G401.6 (cell line): ENCODE measurements around the gene PDXP.
"Not testable (repeated sequence)": the region's sequence is repeated elsewhere in the genome, so short reads cannot be mapped to it uniquely, and the experiment has no call there.

ENCODE experiments used
- FAIRE-seq: peaks from 2 replicates; lab custom pipeline; 2012; peaks lifted over from hg19 to GRCh38; lab: Jason Lieb, UNC

The PDXP gene, protein sequence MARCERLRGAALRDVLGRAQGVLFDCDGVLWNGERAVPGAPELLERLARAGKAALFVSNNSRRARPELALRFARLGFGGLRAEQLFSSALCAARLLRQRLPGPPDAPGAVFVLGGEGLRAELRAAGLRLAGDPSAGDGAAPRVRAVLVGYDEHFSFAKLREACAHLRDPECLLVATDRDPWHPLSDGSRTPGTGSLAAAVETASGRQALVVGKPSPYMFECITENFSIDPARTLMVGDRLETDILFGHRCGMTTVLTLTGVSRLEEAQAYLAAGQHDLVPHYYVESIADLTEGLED

DNA sequence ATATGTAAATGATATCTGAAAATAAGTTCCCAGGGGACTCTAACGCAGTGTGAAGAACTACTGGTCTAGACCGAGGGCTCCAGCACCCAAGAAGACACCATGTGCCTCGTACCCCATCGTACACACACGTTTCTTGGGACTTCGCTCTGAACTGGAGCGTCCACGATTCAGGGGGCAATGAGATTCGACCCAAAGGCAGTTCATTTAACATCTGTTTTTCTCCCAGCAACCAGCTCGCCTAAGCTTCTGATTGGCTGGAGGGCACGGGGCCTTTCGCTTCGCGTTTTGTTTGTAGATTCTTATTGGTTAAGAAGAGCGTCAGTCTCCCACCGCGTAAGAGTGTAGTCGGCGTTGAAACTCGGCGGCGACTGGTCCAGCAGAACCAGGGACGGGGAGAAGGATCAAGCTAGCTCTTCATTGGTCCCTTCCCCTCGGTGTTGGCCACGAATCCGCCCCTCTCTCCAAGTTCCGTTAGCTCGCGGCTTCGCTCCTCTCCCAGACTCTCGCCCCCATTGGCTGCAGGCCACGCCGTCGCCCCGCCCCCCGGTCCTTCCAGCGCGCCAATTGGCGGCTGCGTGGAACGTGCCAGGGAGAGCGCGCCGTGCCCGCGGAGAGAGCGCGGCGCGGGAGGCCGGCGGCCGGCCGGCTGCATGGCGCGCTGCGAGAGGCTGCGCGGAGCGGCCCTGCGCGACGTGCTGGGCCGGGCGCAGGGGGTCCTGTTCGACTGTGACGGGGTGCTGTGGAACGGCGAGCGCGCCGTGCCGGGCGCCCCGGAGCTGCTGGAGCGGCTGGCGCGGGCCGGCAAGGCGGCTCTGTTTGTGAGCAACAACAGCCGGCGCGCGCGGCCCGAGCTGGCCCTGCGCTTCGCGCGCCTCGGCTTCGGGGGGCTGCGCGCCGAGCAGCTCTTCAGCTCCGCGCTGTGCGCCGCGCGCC is at the start of gene PDXP:
Gene PDXP (plus strand): TSS at position 591 of the 933 bp plus-strand sequence. CDS start 60 bp downstream, at position 651.
- peak; percentile 99 for FAIRE-seq

DNA sequence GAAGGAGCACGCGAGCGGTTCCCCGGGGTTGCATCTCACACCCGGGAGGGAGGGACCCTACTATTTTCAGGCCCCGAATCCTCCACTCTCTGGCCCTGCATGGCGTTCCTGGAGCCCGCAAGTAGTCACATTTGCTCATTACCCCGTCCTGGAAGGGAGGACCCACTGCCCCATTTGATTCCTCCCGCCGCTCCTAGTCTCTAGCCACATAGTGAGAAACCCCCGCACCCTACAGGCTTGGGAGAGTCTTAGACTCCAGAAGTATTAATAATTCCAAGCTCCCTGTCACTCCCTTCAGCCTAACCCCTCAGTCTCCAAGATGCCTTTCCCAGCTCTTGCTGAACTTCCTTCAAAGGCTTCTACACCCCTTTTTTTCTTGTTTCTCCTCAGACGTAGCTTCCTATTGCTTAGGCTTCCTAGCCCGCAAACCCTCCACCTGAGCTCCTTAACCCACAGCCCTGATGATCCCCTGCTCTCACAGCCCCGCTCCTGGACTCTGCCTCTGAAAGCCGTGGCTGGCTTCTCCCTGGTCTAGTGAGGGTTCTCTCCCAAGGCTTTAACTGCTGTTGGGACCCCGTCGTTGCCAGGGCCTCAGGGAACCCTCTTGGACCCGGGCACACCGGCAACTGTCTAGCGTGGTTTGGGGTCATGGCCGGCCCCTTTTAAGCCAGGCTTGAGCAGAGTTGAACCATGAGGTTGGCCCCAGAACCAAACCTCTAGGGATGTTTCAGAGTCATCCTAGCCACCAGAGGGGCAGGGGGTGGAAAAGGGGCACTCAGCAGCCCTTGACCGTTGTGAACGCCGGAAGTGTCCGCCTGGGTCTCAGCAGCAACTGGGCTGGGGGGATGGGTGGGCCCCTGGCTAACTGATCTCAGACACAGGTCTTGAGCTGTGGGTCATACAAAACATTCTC is 49.0 kb upstream of the PDXP start:
- FAIRE-seq = no peak

DNA sequence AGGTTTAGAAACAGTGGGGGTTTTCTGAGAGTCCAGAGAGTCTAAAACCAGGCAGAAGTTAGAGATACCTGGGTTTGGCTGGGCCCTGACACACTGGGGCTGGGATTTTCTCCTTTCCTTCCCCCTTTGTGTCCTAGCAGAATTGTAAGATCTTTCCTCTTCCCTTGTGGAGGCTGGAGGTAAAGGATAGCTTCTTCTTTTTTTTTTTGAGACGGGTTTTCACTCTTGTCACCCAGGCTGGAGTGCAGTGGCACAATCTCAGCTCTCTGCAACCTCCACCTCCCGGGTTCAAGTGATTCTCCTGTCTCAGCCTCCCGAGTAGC is 48.4 kb upstream of the PDXP start:
- FAIRE-seq = not testable (repeated sequence)

DNA sequence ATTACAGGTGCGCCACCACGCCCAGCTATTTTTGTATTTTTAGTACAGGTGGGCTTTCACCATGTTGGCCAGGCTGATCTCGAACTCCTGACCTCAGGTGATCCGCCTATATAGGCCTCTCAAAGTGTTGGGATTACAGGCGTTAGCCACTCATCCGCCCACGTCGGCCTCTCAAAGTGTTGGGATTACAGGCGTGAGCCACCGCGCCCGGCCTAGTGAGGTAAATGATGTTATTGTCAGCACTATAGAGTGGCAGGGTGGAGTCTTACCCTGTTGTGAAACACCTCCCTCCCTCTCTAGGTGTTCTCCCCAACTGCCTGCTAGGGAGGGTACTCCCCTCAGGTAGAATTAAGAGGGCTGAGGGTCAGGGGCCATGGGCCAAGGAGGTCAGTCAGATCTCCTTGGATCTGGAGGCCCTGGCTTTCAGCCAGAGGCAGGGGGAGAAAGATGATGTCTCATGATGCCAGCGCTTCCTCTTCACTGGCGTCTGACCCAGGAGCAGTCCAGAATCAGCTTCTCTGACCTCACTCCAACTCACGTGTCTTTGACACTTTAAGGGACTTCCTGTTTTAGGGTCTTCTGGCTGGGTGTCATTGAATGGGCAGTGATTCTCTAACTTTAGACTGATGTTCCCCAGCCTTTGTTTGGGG is 47.9 kb upstream of the PDXP start:
- no peak for FAIRE-seq

DNA sequence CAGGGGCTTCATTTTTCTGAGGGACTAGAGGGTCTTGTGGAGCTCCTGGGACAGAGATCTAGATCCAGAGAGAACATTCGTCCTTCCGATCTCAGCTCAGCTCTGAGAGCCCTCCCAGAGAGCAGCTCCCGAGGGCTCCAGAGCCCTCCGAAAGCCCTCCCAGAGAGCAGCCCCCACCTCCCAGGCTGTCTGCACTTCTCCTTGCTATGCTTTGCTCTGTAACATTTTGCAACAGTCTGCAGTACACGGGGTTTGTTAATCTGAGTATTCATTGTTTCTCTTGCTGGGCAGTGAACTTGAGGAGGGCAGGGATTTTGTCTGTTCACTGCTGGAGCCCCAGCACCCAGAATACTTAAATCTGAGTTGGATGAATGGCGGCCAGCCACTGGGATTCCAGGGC is 47.3 kb upstream of the PDXP start:
- FAIRE-seq = no peak

DNA sequence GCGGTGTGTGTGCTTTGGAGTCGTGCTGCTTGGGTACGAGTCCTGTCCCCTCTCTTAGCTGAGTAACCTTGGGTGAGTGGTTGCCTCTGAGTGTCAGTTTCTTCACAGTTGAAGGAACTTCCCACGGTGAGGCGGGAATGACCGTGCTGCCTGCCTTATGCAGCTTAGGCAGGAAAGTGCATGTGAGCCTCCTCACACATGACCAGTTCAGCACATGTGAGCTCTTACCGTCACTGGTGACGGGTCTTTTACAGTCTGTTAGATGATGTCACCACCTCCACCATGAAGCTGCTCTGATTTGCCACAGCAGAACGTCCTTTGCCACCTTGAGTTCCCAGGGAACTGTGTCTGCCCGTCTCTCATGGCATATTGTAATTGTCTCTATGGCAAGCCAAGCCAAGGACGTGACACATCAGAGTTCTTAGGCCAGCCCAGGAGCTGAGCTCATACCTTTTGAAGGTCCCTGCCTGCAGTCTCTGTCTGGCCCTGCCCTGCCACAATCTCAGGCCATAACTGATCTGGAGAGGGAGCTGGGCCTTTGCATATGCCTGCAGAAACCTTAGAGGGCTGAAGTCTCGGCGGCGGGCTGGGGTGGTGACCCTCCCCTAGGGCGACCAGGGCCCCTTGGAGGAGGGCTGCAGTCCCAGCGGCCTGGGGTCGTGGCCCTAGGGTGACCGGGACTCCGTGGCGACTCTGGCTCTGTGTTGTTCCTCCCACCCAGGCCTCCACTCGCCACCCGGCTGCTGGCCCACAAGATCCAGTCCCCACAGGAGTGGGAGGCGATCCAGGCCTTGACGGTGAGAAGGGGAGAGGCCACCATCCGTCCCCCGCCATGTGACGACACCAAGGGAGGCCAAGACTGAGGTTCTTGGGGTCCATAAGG is 42.1 kb upstream of the PDXP start:
- FAIRE-seq = no peak

DNA sequence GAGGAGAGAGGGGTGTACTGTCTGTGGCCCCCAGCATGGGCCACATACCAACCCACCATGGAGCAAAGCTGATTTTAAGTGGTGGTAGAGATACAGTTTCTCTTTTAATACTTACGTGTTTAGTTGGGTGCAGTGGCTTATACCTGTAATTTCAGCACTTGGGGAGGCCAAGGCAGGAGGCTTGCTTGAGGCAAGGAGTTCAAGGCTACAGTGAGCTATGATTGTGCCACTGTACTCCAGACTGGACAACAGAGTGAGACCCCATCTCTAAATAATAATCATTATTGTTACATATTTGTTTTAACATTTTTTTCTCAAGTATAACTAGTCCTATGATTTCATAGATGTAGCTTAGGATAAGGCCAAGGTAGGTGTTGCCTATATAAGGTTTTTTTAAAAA is 41.1 kb upstream of the PDXP start:
- no peak for FAIRE-seq

DNA sequence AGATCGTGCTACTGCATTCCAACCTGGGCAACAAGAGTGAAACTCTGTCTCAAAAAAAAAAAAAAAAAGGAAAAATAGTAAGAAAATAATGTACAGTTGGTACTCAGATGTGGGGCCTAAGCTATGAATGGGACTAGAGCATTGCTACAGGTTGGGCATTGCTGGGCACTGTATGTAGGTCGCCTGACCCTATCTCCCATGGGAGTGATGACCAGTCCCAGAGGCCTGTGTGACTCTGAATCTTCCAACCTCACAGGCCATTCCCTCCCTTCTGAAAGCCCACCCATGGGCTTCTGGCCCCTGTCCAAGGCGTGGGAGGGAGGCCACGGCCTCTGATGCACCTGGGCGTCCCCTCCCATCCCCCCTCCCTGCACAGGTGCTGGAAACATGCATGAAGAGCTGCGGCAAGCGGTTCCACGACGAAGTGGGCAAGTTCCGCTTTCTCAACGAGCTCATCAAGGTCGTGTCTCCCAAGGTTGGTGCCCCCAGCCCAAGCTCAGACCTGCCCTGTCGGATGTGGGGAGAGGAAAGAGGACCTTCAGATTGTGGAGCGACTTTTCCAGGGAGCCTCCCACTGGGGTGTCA is 40.4 kb upstream of the PDXP start:
- FAIRE-seq = no peak

DNA sequence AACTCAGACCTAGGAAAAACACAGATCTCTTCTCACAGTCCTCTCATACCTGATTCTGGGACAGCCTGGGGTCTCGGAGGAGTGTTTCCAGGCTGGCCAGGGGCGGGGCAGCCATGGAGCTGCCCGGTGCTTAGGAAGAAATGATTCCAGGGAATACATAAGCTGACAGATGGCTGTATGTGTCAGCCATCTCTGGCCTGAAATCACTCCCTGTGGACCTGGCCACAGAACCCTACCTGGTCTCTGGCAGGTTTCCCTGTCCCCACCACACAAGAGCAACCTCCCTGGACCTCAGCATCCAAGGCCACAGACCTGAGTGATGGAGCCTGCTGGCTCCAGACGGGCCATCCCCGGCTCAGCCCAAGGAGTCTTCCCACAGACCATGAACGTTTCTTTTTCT is 39.8 kb upstream of the PDXP start:
- no peak for FAIRE-seq

DNA sequence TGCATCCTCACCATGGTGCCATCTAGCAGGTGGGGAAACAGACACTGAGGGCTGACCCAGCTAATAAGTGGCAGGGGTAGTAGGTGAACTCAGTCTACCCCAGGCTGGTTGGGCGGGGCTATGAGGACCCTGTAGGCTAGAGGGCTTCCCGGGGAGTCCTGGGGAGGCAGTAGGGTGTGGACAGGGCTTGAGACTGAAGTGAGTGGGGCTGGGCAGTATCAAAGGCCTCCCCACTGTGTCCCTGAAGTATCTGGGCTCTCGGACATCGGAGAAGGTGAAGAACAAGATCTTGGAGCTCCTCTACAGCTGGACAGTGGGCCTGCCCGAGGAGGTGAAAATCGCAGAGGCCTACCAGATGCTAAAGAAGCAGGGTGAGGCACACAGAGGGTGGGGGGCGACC is 38.5 kb upstream of the PDXP start:
- no peak for FAIRE-seq

DNA sequence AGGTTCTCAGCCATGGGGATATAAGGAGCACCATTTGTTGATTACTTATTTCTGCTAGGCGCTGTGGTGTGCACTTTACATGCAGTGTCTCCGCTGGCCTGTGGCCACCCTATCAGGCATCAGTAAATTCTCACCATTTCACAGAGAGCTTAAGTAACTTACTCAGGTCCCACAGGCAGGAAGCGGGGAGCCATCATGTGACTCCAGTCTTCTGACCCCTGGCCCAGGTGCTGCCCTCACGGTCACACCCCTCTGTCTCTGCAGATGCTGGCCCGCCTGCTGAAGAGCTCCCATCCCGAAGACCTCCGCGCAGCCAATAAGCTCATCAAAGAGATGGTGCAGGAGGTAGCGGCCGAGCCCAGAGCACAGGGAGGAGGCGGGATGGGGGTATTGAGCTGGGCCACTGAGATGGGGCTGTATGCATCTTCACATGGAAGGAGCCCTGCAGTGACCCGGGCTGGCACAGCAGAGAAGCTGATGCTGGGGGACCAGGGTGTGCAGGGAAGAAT is 37.1 kb upstream of the PDXP start:
- no peak for FAIRE-seq

DNA sequence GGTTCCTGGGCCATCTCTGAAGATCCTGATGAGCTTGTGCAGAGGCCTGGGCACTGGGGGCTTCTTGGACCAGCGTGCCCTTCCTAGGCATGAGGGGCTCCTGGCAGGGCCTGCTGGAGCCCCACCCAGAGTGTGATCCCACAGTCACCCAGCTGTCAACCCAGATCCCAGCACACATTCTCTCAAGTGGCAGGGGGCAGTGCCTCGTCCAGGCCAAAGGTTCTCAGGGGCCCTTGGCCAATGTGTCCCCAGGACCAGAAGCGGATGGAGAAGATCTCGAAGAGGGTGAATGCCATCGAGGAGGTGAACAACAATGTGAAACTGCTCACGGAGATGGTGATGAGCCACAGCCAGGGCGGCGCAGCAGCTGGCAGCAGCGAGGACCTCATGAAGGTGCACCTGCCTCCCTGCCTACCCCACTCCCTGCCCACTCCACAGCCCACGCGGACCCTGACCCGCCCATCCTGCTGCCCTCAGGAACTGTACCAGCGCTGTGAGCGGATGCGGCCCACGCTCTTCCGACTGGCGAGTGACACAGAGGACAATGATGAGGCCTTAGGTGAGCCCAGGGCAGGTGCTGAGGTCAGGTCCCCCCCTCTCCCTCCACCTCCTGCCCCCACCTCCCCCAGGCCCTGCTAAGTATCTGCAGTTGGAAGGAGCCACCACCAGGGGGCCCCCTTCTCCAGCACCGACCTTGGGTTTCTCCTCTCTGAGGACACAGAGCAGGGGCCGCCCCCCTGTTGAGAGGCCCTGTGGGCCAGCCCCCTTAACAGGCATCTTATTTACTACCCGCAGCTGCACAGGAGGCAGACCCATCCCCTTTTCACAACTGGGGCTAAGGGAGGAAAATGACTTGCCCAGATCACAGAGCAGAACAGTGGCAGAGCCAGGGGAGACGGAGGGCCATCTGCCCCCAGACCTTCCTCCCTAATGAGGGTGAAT is 35.2 kb upstream of the PDXP start:
- FAIRE-seq = no peak

DNA sequence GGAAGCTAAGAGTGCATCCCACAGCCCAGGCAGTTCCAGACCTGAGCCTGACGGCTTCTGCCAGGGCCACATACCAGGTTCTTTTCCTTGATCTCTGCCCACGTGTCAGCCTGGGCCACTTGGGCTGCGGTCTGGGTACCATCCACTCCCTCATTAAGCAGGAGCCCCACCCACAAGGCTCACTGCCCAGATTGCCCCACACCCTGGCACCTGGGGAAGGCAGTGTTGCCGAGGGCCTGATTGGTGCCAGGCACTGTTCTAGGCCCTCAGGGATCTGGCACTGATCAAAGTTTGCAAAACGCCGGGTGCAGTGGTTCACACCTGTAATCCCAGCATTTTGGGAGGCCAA is 34.5 kb upstream of the PDXP start:
- no peak for FAIRE-seq

DNA sequence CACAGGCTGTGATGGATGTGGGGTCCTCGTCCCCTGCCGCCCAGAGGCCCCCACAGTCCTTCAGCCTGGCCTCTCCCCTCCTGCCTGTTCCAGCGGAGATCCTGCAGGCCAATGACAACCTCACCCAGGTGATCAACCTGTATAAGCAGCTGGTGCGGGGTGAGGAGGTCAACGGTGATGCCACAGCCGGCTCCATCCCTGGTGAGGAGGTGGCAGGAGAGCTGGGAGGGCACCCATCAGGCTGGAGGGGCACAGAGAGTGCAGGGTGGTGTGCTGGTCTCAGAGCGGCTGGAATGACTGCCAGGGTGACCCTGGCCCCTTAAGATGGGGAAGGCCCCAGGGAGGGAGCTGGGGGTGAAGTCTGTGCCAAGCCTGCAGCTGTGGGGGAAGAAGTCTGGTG is 33.6 kb upstream of the PDXP start:
- no peak for FAIRE-seq

DNA sequence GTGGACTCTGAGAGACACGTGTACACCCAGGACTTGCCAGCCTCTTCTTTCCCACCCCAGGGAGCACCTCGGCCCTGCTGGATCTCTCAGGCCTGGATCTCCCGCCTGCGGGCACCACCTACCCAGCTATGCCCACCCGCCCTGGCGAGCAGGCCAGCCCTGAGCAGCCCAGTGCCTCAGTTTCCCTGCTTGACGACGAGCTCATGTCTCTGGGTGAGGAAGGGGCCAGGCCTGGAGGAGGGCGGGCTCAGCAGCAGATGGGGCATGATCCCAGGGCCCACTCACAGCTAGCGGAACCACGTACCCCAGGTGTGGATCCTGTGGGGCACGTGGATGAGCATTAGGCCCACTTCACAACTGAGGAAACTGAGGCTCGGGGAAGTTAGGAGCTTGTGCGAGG is 32.8 kb upstream of the PDXP start:
- FAIRE-seq = no peak

DNA sequence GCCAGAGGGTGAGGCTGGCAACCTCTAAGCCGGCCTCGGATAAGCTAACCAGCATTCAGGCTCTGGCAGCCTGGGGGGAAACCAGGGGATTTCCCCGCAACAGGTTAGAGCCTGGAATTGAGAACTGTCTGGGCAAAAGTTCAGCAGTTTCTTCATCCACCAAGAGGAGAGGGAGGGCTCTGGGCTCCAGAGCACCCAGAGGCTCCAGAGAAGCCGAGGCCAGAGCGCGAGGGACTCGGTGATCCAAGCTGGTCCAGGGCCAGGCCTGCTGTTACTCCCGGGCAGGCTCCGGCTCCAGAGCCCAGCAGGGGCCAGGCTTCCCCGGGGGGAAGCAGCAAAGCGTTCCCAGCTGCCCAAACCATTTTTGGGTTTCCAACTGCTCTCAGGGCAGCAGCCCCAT is 32.4 kb upstream of the PDXP start:
- FAIRE-seq = no peak

DNA sequence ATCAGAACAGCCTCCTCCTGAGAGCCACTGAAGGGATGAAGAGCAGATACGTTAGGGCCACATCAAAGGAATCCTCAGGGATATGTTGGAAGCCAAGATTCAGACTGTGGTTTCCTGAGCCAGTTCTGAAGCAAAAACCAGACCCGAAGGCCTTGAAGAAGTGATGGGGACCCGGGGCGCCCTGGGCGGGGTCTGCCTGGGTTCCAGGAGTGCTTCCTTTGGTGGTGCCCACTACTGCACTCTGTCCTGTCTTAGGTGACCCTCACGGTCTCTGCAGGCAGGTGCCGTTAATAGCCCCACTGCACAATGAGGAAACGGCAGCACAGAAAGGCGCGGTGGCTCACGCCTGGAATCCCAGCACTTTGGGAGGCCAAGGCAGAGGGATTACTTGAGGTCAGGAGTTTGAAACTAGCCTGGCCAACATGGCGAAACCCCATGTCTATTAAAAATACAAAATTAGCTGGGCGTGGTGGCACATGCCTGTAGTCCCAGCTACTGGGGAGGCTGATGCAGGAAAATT is 31.9 kb upstream of the PDXP start:
- no peak for FAIRE-seq

DNA sequence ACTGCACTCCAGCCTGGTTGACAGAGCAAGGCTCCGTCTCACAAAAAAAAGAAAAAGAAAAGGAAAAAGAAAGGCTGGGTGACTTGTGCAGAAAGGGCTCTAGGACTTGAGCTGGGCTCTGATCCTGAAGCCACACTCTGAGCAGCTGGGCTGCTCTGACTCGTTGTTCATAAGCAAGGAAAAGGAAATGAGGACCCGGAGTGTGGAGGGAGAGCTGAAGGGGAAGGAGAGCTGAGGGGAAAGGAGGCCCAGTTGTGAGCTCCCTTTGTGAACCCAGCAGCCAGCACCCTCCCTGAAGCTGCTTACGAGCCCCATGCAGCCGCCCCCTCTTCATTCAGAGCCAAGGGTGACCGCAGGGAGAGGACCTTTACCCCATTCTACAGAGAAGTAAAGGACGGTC is 31.4 kb upstream of the PDXP start:
- no peak for FAIRE-seq

DNA sequence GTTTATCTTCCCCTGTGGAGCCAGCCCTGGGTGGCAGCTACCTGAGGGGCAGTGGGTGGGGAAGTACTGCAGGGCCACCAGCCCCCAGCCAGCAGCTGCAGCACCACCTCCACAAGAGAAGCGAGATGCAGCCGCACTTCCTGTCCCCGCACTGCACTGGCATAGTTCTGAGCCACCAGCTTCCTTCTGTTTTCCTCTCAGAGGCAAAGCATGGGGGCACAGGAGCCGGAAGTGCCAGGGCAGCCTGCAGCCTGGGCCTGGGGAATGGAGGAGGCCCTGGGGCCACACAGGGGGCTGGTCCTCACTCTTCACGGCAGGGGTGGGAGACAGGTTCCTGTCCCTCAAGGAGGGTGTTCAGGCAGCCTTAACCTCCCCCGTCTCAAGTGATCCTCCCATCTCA is 31.0 kb upstream of the PDXP start:
- no peak for FAIRE-seq
